ENCODE measurements around the gene PROM1.

PROM1 gene

GRCh38 chr4:16117164-16117563 lies 33.3 kb upstream of the PROM1 start:
- TF ChIP-seq, protein P1, sequence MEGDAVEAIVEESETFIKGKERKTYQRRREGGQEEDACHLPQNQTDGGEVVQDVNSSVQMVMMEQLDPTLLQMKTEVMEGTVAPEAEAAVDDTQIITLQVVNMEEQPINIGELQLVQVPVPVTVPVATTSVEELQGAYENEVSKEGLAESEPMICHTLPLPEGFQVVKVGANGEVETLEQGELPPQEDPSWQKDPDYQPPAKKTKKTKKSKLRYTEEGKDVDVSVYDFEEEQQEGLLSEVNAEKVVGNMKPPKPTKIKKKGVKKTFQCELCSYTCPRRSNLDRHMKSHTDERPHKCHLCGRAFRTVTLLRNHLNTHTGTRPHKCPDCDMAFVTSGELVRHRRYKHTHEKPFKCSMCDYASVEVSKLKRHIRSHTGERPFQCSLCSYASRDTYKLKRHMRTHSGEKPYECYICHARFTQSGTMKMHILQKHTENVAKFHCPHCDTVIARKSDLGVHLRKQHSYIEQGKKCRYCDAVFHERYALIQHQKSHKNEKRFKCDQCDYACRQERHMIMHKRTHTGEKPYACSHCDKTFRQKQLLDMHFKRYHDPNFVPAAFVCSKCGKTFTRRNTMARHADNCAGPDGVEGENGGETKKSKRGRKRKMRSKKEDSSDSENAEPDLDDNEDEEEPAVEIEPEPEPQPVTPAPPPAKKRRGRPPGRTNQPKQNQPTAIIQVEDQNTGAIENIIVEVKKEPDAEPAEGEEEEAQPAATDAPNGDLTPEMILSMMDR (conservative IDR thresholded peaks at IDR 0.05; ENCODE audit: low read depth, low read length), result no peak
- DNase-seq (ENCODE audit: low read depth), result no peak
- H3K4me3 ChIP-seq (ENCODE audit: low read depth, low read length), result no peak overlapping the region

DNA sequence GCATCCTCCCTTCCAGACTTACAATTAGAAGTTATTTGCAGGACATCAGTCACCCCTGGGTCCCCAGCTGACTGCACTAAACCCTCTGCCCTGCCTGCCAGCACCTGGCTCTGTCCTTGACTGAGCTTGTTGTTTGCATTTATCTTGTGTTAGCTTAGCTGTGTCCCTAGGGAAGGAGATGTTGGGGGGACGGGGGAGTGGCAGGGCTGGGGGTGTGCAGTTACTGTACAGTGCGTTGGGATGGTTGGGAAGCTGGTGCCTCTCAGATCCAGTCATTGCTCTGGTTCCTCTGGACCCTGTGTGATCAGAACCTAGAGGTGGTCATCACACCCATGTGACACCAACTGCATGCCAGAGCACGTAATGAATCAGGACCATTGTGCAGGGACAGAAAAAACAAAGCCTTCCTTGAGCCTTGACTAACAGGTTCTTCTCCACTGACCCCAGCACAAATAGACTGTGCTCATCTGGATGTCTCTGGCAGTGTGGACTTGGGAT lies 32.7 kb upstream of the PROM1 start:
- TF ChIP-seq, protein P1 (conservative IDR thresholded peaks at IDR 0.05; ENCODE audit: low read depth, low read length), result no peak
- H3K4me3 ChIP-seq (ENCODE audit: low read depth, low read length), result no peak overlapping the region
- no peak for DNase-seq (ENCODE audit: low read depth)

GRCh38 chr4:16116019-16116418 lies 32.2 kb upstream of the PROM1 start:
- no peak overlapping the region for H3K4me3 ChIP-seq (ENCODE audit: low read depth, low read length)
- no peak for DNase-seq (ENCODE audit: low read depth)
- TF ChIP-seq, protein P1 (conservative IDR thresholded peaks at IDR 0.05; ENCODE audit: low read depth, low read length), result no peak

GRCh38 chr4:16114546-16114945 lies 30.7 kb upstream of the PROM1 start:
- no peak overlapping the region for H3K4me3 ChIP-seq (ENCODE audit: low read depth, low read length)
- no peak for DNase-seq (ENCODE audit: low read depth)
- TF ChIP-seq, protein P1 (conservative IDR thresholded peaks at IDR 0.05; ENCODE audit: low read depth, low read length), result no peak

DNA sequence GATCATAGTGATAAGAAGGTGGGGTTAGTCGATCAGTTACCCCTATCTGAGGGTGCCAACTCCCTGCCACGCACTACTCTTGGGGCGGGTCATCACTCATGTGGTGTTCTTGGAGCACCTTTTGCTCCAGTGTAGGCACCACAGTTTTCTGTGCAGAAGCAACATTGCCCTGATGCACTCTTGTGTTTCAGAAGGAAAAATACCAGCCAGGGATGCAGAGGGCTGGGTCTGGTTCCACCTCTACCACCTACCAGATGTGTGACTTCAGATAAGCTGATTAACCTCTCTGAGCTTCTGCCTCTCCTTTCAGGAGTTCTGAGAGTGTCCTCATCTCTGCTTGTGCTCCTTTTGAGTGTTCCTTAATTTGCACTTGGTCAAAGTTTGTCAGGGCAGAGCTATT lies 29.9 kb upstream of the PROM1 start:
- DNase-seq (ENCODE audit: low read depth), result no peak
- H3K4me3 ChIP-seq (ENCODE audit: low read depth, low read length), result no peak overlapping the region
- TF ChIP-seq, protein P1 (conservative IDR thresholded peaks at IDR 0.05; ENCODE audit: low read depth, low read length), result no peak

- H3K4me3 ChIP-seq (ENCODE audit: low read depth, low read length), result no peak overlapping the region
- TF ChIP-seq, protein P1 (conservative IDR thresholded peaks at IDR 0.05; ENCODE audit: low read depth, low read length), result no peak
- DNase-seq (ENCODE audit: low read depth), result no peak
These were observed 27.7 kb upstream of the PROM1 start for GRCh38 chr4:16111533-16111932.

- TF ChIP-seq, protein P1 (conservative IDR thresholded peaks at IDR 0.05; ENCODE audit: low read depth, low read length), result no peak
- no peak for DNase-seq (ENCODE audit: low read depth)
- H3K4me3 ChIP-seq (ENCODE audit: low read depth, low read length), result no peak overlapping the region
These were observed 27.0 kb upstream of the PROM1 start for GRCh38 chr4:16110661-16111290.

Measured in choroid plexus epithelial cell (primary cell).